ENCODE data around the gene LHPP.

Gene LHPP

DNA sequence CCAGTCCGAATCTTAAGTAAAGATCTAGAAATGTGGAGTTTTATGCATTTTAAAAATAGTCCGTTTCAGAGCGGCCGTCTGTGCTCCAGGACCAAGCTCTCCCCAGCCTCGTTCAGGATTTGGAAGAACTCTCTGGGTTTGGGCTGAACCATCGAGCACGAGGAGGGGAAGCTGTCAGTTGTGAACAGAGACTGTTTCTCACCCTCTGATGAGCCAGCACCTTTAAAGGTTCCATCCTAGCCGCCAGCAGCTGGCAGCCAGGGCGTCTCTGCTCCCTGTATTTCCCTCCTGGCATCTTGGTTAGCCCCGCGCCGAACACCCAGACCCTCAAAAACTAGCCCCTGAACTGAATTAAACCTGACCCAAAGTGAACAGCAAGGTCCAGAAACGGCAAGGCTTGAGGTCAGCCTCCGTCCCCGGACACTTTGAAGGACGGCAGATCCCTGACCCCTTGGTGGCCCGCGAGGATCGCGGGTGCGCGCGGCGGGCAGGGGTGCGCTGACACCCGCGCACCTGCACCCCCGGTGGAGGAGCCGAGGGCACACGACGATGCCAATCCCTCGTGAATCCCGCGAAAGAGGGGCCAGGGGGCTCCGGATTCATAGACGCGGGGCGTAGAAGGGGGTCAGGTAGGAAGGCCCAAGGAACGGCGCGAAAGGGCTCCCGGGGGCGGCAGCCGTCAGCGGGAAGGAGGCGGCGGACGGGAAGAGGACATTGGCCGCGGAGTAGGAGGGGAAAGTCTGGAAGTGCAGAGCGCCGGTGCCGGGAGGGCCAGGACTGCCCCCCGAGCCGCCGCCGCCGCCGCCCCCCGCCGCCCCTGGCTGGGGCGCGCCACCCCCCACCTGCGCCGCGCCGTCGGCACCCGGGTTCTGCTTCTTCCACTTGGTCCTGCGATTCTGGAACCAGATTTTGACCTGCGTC is 14.5 kb upstream of the LHPP start:
- no peak for DNase-seq (ENCODE audit: low read depth)
- no peak for TF ChIP-seq POLR2A (IDR thresholded peaks at IDR 0.05; ENCODE audit: extremely low read depth, insufficient read length)
- TF ChIP-seq, protein P1, sequence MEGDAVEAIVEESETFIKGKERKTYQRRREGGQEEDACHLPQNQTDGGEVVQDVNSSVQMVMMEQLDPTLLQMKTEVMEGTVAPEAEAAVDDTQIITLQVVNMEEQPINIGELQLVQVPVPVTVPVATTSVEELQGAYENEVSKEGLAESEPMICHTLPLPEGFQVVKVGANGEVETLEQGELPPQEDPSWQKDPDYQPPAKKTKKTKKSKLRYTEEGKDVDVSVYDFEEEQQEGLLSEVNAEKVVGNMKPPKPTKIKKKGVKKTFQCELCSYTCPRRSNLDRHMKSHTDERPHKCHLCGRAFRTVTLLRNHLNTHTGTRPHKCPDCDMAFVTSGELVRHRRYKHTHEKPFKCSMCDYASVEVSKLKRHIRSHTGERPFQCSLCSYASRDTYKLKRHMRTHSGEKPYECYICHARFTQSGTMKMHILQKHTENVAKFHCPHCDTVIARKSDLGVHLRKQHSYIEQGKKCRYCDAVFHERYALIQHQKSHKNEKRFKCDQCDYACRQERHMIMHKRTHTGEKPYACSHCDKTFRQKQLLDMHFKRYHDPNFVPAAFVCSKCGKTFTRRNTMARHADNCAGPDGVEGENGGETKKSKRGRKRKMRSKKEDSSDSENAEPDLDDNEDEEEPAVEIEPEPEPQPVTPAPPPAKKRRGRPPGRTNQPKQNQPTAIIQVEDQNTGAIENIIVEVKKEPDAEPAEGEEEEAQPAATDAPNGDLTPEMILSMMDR (IDR thresholded peaks at IDR 0.05; ENCODE audit: low read depth, low read length): no peak
- TF ChIP-seq, protein P2, sequence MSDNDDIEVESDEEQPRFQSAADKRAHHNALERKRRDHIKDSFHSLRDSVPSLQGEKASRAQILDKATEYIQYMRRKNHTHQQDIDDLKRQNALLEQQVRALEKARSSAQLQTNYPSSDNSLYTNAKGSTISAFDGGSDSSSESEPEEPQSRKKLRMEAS (IDR thresholded peaks at IDR 0.05; ENCODE audit: low read depth, low read length): no peak
- TF ChIP-seq MYC (IDR thresholded peaks at IDR 0.05; ENCODE audit: low read depth, low read length): no peak
- no peak overlapping the region for H3K4me3 ChIP-seq (ENCODE audit: low read depth, low read length)

DNA sequence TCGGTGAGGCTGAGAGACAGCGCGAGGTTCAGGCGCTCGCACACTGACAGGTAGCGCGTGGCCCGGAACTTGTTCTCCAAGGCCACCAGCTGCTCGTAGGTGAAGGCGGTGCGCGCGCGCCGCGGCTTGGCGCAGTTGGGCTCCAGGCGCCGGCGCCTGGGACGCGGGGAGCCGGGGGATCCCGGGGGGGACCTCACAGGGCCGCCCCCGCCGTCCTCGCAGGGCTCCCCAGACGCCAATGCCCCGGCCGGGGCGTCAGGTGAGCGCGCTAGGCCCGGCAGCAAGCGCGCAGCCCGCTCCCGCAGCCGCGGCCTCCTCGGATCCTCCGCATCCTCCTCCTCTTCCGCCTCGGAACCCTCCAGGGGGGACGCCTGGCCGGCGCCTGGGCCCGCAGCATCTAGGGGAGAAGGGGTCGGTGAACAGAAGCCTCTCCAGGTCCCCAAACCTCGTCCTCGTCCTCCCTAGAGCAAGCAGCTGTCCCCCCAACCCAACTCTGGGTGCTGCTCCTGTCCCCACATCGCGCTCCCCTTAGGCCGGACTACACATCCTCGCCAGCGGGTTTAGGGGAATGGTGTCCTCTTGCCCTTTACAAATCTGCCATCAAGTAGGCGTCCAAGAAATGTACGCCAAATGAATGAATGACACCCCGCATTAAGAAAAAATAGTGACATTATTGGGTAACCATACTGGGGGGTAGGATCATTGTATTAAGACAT is 13.7 kb upstream of the LHPP start:
- DNase-seq (ENCODE audit: low read depth): no peak
- H3K4me3 ChIP-seq (ENCODE audit: low read depth, low read length): no peak overlapping the region

DNA sequence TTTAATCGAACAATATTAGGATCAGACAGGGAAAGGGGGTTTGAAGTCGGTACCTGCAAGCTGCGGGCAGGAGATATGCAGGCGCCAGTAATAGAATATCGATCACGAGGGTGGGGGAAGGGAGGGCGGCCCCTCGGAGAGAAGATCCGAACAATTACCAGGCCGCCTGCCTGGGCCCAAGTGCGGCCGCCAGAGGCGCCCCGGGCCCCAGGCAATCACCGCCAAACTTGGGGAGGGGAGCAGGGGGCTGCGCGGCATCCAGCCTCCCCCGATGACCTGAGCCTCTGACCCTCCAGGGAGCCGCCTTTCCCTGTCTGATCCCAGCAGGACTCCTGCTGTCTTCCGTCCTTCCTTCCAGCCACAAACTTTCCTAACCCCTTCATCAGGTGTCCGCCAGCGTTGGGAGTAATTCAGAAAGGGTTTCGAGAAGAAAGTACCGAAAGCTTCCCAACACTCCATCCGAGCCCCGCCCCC is 12.9 kb upstream of the LHPP start:
- TF ChIP-seq POLR2A (IDR thresholded peaks at IDR 0.05; ENCODE audit: extremely low read depth, insufficient read length): no peak
- TF ChIP-seq, protein P1 (IDR thresholded peaks at IDR 0.05; ENCODE audit: low read depth, low read length): no peak
- TF ChIP-seq MYC (IDR thresholded peaks at IDR 0.05; ENCODE audit: low read depth, low read length): no peak
- TF ChIP-seq, protein P2 (IDR thresholded peaks at IDR 0.05; ENCODE audit: low read depth, low read length): no peak
- no peak overlapping the region for H3K4me3 ChIP-seq (ENCODE audit: low read depth, low read length)
- DNase-seq (ENCODE audit: low read depth): no peak

More for the DNA sequence above, 13.7 kb upstream of the LHPP start:
- TF ChIP-seq, protein P1 (IDR thresholded peaks at IDR 0.05; ENCODE audit: low read depth, low read length): no peak
- TF ChIP-seq POLR2A (IDR thresholded peaks at IDR 0.05; ENCODE audit: extremely low read depth, insufficient read length) (no peak), MYC (IDR thresholded peaks at IDR 0.05; ENCODE audit: low read depth, low read length) (no peak)
- TF ChIP-seq, protein P2 (IDR thresholded peaks at IDR 0.05; ENCODE audit: low read depth, low read length): no peak

DNA sequence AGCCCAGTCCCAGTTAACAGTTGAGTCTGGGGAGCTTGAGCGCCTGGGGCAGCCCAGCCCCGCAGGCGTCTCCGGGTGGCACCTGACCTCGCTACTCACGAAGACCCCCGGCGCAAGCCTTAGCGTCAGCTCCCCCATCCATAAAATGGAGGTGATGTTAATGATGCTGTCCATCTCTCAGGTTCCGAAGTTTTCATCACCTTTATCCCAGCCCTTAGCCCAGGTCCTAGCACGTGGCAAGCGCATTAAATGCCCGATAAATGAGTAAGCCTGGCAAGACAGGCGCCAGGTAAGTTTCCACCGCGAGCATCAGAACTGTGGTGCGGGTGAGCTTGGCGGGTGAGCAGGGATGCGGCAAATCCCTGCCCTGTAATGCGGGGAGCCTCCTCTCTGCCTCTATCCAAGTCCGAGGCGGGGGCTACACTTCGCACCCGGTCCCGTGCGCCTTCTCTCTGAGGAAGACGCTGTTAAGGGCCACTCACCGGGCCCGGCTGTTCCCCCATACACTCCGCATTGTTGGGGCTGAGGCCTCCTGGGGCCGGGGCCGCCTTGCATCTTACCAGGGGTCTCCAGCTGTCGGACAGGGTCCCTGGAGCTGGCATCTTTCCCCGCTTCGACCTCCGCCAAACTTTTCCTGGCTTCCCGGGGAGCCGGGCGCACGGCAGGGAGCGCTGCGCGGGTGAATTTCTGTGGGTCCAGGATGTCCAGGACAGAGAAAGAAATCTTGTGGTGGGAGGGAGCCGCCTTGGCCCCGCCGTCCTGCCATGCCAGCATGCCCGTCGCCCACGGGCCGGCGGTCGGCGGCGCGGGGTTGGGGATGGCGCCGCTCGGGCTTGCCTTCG is 12.2 kb upstream of the LHPP start:
- H3K4me3 ChIP-seq (ENCODE audit: low read depth, low read length): no peak overlapping the region
- TF ChIP-seq, protein P2 (IDR thresholded peaks at IDR 0.05; ENCODE audit: low read depth, low read length): no peak
- no peak for TF ChIP-seq POLR2A (IDR thresholded peaks at IDR 0.05; ENCODE audit: extremely low read depth, insufficient read length)
- TF ChIP-seq MYC (IDR thresholded peaks at IDR 0.05; ENCODE audit: low read depth, low read length): no peak
- TF ChIP-seq, protein P1 (IDR thresholded peaks at IDR 0.05; ENCODE audit: low read depth, low read length): no peak
- no peak for DNase-seq (ENCODE audit: low read depth)

Data from NB4 (cell line).